ENCODE data around the gene WWC2.
A peak's percentile ranks its signal among the peaks of the same experiment; 100 is the strongest.

The WWC2 gene

GRCh38 chr4:183344523-183345255 is 245.6 kb downstream of the WWC2 start:
- H3K4me3 ChIP-seq (ENCODE audit: low read depth, low read length): no peak overlapping the region
- ChIA-PET POLR2A (no interaction called here), CTCF (no interaction called here)
- TF ChIP-seq ZNF560 (tag by site-specific recombination; IDR thresholded peaks at IDR 0.05; ENCODE audit: borderline replicate concordance) (no peak), ZNF433 (tag by site-specific recombination; IDR thresholded peaks at IDR 0.05; ENCODE audit: low read depth) (no peak), ZNF510 (tag by site-specific recombination; IDR thresholded peaks at IDR 0.05; ENCODE audit: insufficient replicate concordance) (no peak), ZBTB20 (tag by site-specific recombination; IDR thresholded peaks at IDR 0.05) (no peak), REPIN1 (tag by site-specific recombination; IDR thresholded peaks at IDR 0.05; ENCODE audit: low read depth) (no peak), ZNF571 (tag by site-specific recombination; IDR thresholded peaks at IDR 0.05) (no peak), ZNF26 (tag by site-specific recombination; IDR thresholded peaks at IDR 0.05) (no peak), KLF8 (tag by site-specific recombination; IDR thresholded peaks at IDR 0.05) (no peak), ZNF549 (tag by site-specific recombination; IDR thresholded peaks at IDR 0.05) (no peak), HOXD13 (CRISPR knock-in tag; IDR thresholded peaks at IDR 0.05; ENCODE audit: borderline replicate concordance) (no peak), ZBTB48 (tag by site-specific recombination; IDR thresholded peaks at IDR 0.05) (no peak), ZBTB26 (tag by site-specific recombination; optimal IDR thresholded peaks at IDR 0.05) (no peak), ZSCAN18 (tag by site-specific recombination; IDR thresholded peaks at IDR 0.05) (no peak), ZNF324 (tag by site-specific recombination; IDR thresholded peaks at IDR 0.05) (no peak), ZNF221 (tag by site-specific recombination; IDR thresholded peaks at IDR 0.05; ENCODE audit: borderline replicate concordance) (no peak), ATF2 (tag by site-specific recombination; IDR thresholded peaks at IDR 0.05; ENCODE audit: low read depth) (no peak), ZNF23 (tag by site-specific recombination; IDR thresholded peaks at IDR 0.05; ENCODE audit: borderline replicate concordance) (no peak), OVOL3 (tag by site-specific recombination; IDR thresholded peaks at IDR 0.05) (no peak)
- H3K27ac ChIP-seq (ENCODE audit: extremely low read depth, low read depth, low read length): no peak overlapping the region
- no peaks in the 10 kb centered on the region for H3K4me1 ChIP-seq (ENCODE audit: control insufficient read depth, insufficient read depth, low read length)
- no peaks in the 10 kb centered on the region for H3K36me3 ChIP-seq (ENCODE audit: control insufficient read depth in 2 of 2, insufficient read depth in 1 of 2, low read length in 2 of 2)
- H3K9me3 ChIP-seq (ENCODE audit: control insufficient read depth, insufficient read depth, low read depth, low read length): no peaks in the 10 kb centered on the region

- Histone ChIP-seq H3K4me3 (ENCODE audit: low read depth, low read length) (no peak overlapping the region), H3K4me1 (ENCODE audit: control insufficient read depth, insufficient read depth, low read length) (no peaks in the 10 kb centered on the region), H3K27ac (ENCODE audit: extremely low read depth, low read depth, low read length) (no peak overlapping the region), H3K36me3 (ENCODE audit: control insufficient read depth in 2 of 2, insufficient read depth in 1 of 2, low read length in 2 of 2) (no peaks in the 10 kb centered on the region), H3K9me3 (ENCODE audit: control insufficient read depth, insufficient read depth, low read depth, low read length) (no peaks in the 10 kb centered on the region)
- TF ChIP-seq ZIC2 (tag by site-specific recombination; IDR thresholded peaks at IDR 0.05): peak; percentile 26; the same call in 1 of the 2 replicates
- TF ChIP-seq ZNF585B (tag by site-specific recombination; IDR thresholded peaks at IDR 0.05): no peak
- no peak for TF ChIP-seq ZNF621 (tag by site-specific recombination; IDR thresholded peaks at IDR 0.05)
- TF ChIP-seq ZNF660 (tag by site-specific recombination; IDR thresholded peaks at IDR 0.05): no peak
- TF ChIP-seq ZNF26 (tag by site-specific recombination; IDR thresholded peaks at IDR 0.05): no peak
- POLR2A ChIA-PET: no interaction called here
- CTCF ChIA-PET: no interaction called here
Measured at GRCh38 chr4:183345261-183345660, 246.2 kb downstream of the WWC2 start.
